Measurements from ENCODE around the gene PARD6G.
"Not testable (repeated sequence)": the region's sequence is repeated elsewhere in the genome, so short reads cannot be mapped to it uniquely, and the experiment has no call there.

The PARD6G gene

GRCh38 chr18:80171054-80171872 is 76.1 kb downstream of the PARD6G start:
- Histone ChIP-seq H3K4me3 (ENCODE audit: low read depth in 1 of 2, low read length in 2 of 2) (peak overlapping the region; percentile 38 to 46), H3K36me3 (ENCODE audit: insufficient read depth, low read length) (no peaks in the 10 kb centered on the region), H3K9ac (ENCODE audit: low read length) (no peak overlapping the region), H3K4me1 (ENCODE audit: insufficient read depth, low read length) (peaks cover 8% of the 10 kb centered on the region), H3K27ac (ENCODE audit: low read depth, low read length) (no peak overlapping the region), H3K9me3 (ENCODE audit: low read length) (no peaks in the 10 kb centered on the region), H3K27me3 (ENCODE audit: control insufficient read depth in 1 of 2, insufficient read depth in 2 of 2, low read length in 2 of 2) (no peaks in the 10 kb centered on the region)

- no peaks in the 10 kb centered on the region for H3K36me3 ChIP-seq (ENCODE audit: insufficient read depth, low read length)
- no peaks in the 10 kb centered on the region for H3K27me3 ChIP-seq (ENCODE audit: control insufficient read depth in 1 of 2, insufficient read depth in 2 of 2, low read length in 2 of 2)
- peaks cover 7% of the 10 kb centered on the region for H3K4me1 ChIP-seq (ENCODE audit: insufficient read depth, low read length)
- no peaks in the 10 kb centered on the region for H3K9me3 ChIP-seq (ENCODE audit: low read length)
- no peak overlapping the region for H3K9ac ChIP-seq (ENCODE audit: low read length)
- no peak overlapping the region for H3K27ac ChIP-seq (ENCODE audit: low read depth, low read length)
- peak overlapping the region in 1 of 2 donors; percentile 46 for H3K4me3 ChIP-seq (ENCODE audit: low read depth in 1 of 2, low read length in 2 of 2)
These were observed 76.8 kb downstream of the PARD6G start for GRCh38 chr18:80170395-80171053.

GRCh38 chr18:80169607-80170006 is 77.7 kb downstream of the PARD6G start:
- peaks cover 7% of the 10 kb centered on the region for H3K4me1 ChIP-seq (ENCODE audit: insufficient read depth, low read length)
- H3K27ac ChIP-seq (ENCODE audit: low read depth, low read length): no peak overlapping the region

GRCh38 chr18:80168982-80169381 is 78.3 kb downstream of the PARD6G start:
- no peaks in the 10 kb centered on the region for H3K9me3 ChIP-seq (ENCODE audit: low read length)
- no peaks in the 10 kb centered on the region for H3K27me3 ChIP-seq (ENCODE audit: control insufficient read depth in 1 of 2, insufficient read depth in 2 of 2, low read length in 2 of 2)
- no peak overlapping the region for H3K27ac ChIP-seq (ENCODE audit: low read depth, low read length)
- H3K4me1 ChIP-seq (ENCODE audit: insufficient read depth, low read length): peaks cover 7% of the 10 kb centered on the region
- no peak overlapping the region for H3K4me3 ChIP-seq (ENCODE audit: low read depth in 1 of 2, low read length in 2 of 2)
- H3K36me3 ChIP-seq (ENCODE audit: insufficient read depth, low read length): no peaks in the 10 kb centered on the region
- H3K9ac ChIP-seq (ENCODE audit: low read length): no peak overlapping the region

More at GRCh38 chr18:80169607-80170006, 77.7 kb downstream of the PARD6G start:
- no peak overlapping the region for H3K4me3 ChIP-seq (ENCODE audit: low read depth in 1 of 2, low read length in 2 of 2)
- no peak overlapping the region for H3K9ac ChIP-seq (ENCODE audit: low read length)
- H3K36me3 ChIP-seq (ENCODE audit: insufficient read depth, low read length): no peaks in the 10 kb centered on the region
- H3K9me3 ChIP-seq (ENCODE audit: low read length): no peaks in the 10 kb centered on the region
- no peaks in the 10 kb centered on the region for H3K27me3 ChIP-seq (ENCODE audit: control insufficient read depth in 1 of 2, insufficient read depth in 2 of 2, low read length in 2 of 2)

GRCh38 chr18:80168346-80168745 is 79.0 kb downstream of the PARD6G start:
- H3K4me3 ChIP-seq (ENCODE audit: low read depth in 1 of 2, low read length in 2 of 2): no peak overlapping the region
- no peaks in the 10 kb centered on the region for H3K36me3 ChIP-seq (ENCODE audit: insufficient read depth, low read length)
- no peaks in the 10 kb centered on the region for H3K27me3 ChIP-seq (ENCODE audit: control insufficient read depth in 1 of 2, insufficient read depth in 2 of 2, low read length in 2 of 2)
- H3K9ac ChIP-seq (ENCODE audit: low read length): no peak overlapping the region
- H3K9me3 ChIP-seq (ENCODE audit: low read length): no peaks in the 10 kb centered on the region
- peaks cover 7% of the 10 kb centered on the region for H3K4me1 ChIP-seq (ENCODE audit: insufficient read depth, low read length)
- no peak overlapping the region for H3K27ac ChIP-seq (ENCODE audit: low read depth, low read length)

GRCh38 chr18:80167931-80168330 is 79.4 kb downstream of the PARD6G start:
- Histone ChIP-seq H3K9me3 (ENCODE audit: low read length) (no peaks in the 10 kb centered on the region), H3K4me1 (ENCODE audit: insufficient read depth, low read length) (peaks cover 7% of the 10 kb centered on the region), H3K36me3 (ENCODE audit: insufficient read depth, low read length) (no peaks in the 10 kb centered on the region), H3K27me3 (ENCODE audit: control insufficient read depth in 1 of 2, insufficient read depth in 2 of 2, low read length in 2 of 2) (no peaks in the 10 kb centered on the region), H3K4me3 (ENCODE audit: low read depth in 1 of 2, low read length in 2 of 2) (no peak overlapping the region), H3K9ac (ENCODE audit: low read length) (no peak overlapping the region), H3K27ac (ENCODE audit: low read depth, low read length) (no peak overlapping the region)

GRCh38 chr18:80167331-80167730 is 80.0 kb downstream of the PARD6G start:
- Histone ChIP-seq H3K27me3 (ENCODE audit: control insufficient read depth in 1 of 2, insufficient read depth in 2 of 2, low read length in 2 of 2) (no peaks in the 10 kb centered on the region), H3K36me3 (ENCODE audit: insufficient read depth, low read length) (no peaks in the 10 kb centered on the region), H3K4me3 (ENCODE audit: low read depth in 1 of 2, low read length in 2 of 2) (no peak overlapping the region), H3K9me3 (ENCODE audit: low read length) (no peaks in the 10 kb centered on the region), H3K4me1 (ENCODE audit: insufficient read depth, low read length) (peaks cover 7% of the 10 kb centered on the region), H3K27ac (ENCODE audit: low read depth, low read length) (no peak overlapping the region), H3K9ac (ENCODE audit: low read length) (no peak overlapping the region)

- H3K4me1 ChIP-seq (ENCODE audit: insufficient read depth, low read length): peaks cover 5% of the 10 kb centered on the region
- no peak overlapping the region for H3K27ac ChIP-seq (ENCODE audit: low read depth, low read length)
- no peaks in the 10 kb centered on the region for H3K36me3 ChIP-seq (ENCODE audit: insufficient read depth, low read length)
- no peak overlapping the region for H3K9ac ChIP-seq (ENCODE audit: low read length)
- H3K9me3 ChIP-seq (ENCODE audit: low read length): no peaks in the 10 kb centered on the region
- H3K27me3 ChIP-seq (ENCODE audit: control insufficient read depth in 1 of 2, insufficient read depth in 2 of 2, low read length in 2 of 2): no peaks in the 10 kb centered on the region
- no peak overlapping the region for H3K4me3 ChIP-seq (ENCODE audit: low read depth in 1 of 2, low read length in 2 of 2)
These were observed 80.6 kb downstream of the PARD6G start for GRCh38 chr18:80166725-80167124.

- H3K9ac ChIP-seq (ENCODE audit: low read length): no peak overlapping the region
- no peak overlapping the region for H3K27ac ChIP-seq (ENCODE audit: low read depth, low read length)
- H3K36me3 ChIP-seq (ENCODE audit: insufficient read depth, low read length): no peaks in the 10 kb centered on the region
- H3K27me3 ChIP-seq (ENCODE audit: control insufficient read depth in 1 of 2, insufficient read depth in 2 of 2, low read length in 2 of 2): no peaks in the 10 kb centered on the region
- peaks cover under 1% of the 10 kb centered on the region for H3K4me1 ChIP-seq (ENCODE audit: insufficient read depth, low read length)
- no peaks in the 10 kb centered on the region for H3K9me3 ChIP-seq (ENCODE audit: low read length)
- no peak overlapping the region for H3K4me3 ChIP-seq (ENCODE audit: low read depth in 1 of 2, low read length in 2 of 2)
These were observed 81.1 kb downstream of the PARD6G start for GRCh38 chr18:80166240-80166639.

- H3K4me1 ChIP-seq (ENCODE audit: insufficient read depth, low read length); H3K4me3 ChIP-seq (ENCODE audit: low read depth in 1 of 2, low read length in 2 of 2); H3K27ac ChIP-seq (ENCODE audit: low read depth, low read length); H3K9me3 ChIP-seq (ENCODE audit: low read length); H3K36me3 ChIP-seq (ENCODE audit: insufficient read depth, low read length); H3K27me3 ChIP-seq (ENCODE audit: control insufficient read depth in 1 of 2, insufficient read depth in 2 of 2, low read length in 2 of 2); H3K9ac ChIP-seq (ENCODE audit: low read length): not testable (repeated sequence)
These were observed 82.5 kb downstream of the PARD6G start for GRCh38 chr18:80164727-80165355.

- H3K27ac ChIP-seq (ENCODE audit: low read depth, low read length): no peak overlapping the region
- H3K9me3 ChIP-seq (ENCODE audit: low read length): no peaks in the 10 kb centered on the region
- no peak overlapping the region for H3K9ac ChIP-seq (ENCODE audit: low read length)
- peaks cover 0 to 6% of the 10 kb centered on the region in 2 donors for H3K27me3 ChIP-seq (ENCODE audit: control insufficient read depth in 1 of 2, insufficient read depth in 2 of 2, low read length in 2 of 2)
- H3K36me3 ChIP-seq (ENCODE audit: insufficient read depth, low read length): no peaks in the 10 kb centered on the region
- H3K4me1 ChIP-seq (ENCODE audit: insufficient read depth, low read length): peaks cover 3% of the 10 kb centered on the region
- H3K4me3 ChIP-seq (ENCODE audit: low read depth in 1 of 2, low read length in 2 of 2): no peak overlapping the region
These were observed 84.1 kb downstream of the PARD6G start for GRCh38 chr18:80163183-80163582.

Measured in muscle layer of colon (tissue), 2 donors.